Stomach (tissue), 9 donors: Measurements from ENCODE around the gene PI16. TPM values are rescaled to one million over a fixed set of nuclear protein-coding genes. Genes with fewer than 3 reads are reported as not detected.

ENCODE experiments used
- DNase-seq, 2 donors: peaks; one replicate each; pipeline versions ENCODE4 v3.0.0 to v3.0.0-alpha.2; 2013 to 2019
- H3K27ac ChIP-seq, 5 donors: fragments of 200-600 bp in 4 of 5; sonication (generic) in 4 of 5; one replicate each; pipeline ENCODE4 v1.5.1; 2013 to 2019; ENCODE audit warnings: mild to moderate bottlenecking in 1 of 5, moderate library complexity in 1 of 5
- H3K27me3 ChIP-seq, 3 donors: fragments of 200-600 bp; sonication (generic); one replicate each; pipeline ENCODE4 v1.5.1; 2017 to 2019; ENCODE audit warnings: mixed run types in 1 of 3
- H3K36me3 ChIP-seq, 4 donors: fragments of 200-600 bp; sonication (generic); 1 replicate in 3 of 4; 2 replicates in 1 of 4; pipeline ENCODE4 v1.5.1; 2016 to 2019
- H3K4me1 ChIP-seq, 4 donors: fragments of 200-600 bp; sonication (generic); one replicate each; pipeline ENCODE4 v1.5.1; 2016 to 2019
- H3K4me3 ChIP-seq, 4 donors: fragments of 200-600 bp; sonication (generic) in 3 of 4; one replicate each; pipeline ENCODE4 v1.5.1; 2016 to 2019; ENCODE audit warnings: mild to moderate bottlenecking in 1 of 4
- H3K9me3 ChIP-seq, 4 donors: fragments of 200-600 bp; sonication (generic); one replicate each; pipeline ENCODE4 v1.5.1; 2016 to 2019
- CTCF ChIP-seq, 7 experiments: fragments of 450-650 bp in 4 of 7; fragments of 200-600 bp in 3 of 7; sonication (generic) in 3 of 7; IDR thresholded peaks; one replicate each; pipeline ENCODE4 v1.5.1; 2016 to 2019; ENCODE audit warnings: antibody characterized with exemption in 7 of 7, control low read depth in 2 of 7, mild to moderate bottlenecking in 1 of 7
- EP300 ChIP-seq: sonication (generic); formaldehyde crosslinking; IDR thresholded peaks from one replicate; pipeline ENCODE4 v1.6.1; 2017; ENCODE audit warnings: antibody characterized with exemption
- POLR2A ChIP-seq, 4 donors: fragments of 450-650 bp; IDR thresholded peaks; one replicate each; pipeline ENCODE4 v1.6.1; 2016; ENCODE audit warnings: antibody characterized with exemption in 4 of 4, control low read depth in 2 of 4, mild to moderate bottlenecking in 1 of 4, moderate library complexity in 1 of 4
- POLR2AphosphoS5 ChIP-seq, 3 donors: sonication (generic); formaldehyde crosslinking; IDR thresholded peaks; one replicate each; pipeline ENCODE4 v1.6.1; 2016; ENCODE audit warnings: antibody characterized with exemption in 3 of 3
- WGBS, 5 donors: extraction: QIAGEN DNeasy Blood & Tissue Kit in 3 of 5; methylation state at CpG; one replicate each; pipeline versions ENCODE4 v1.1.5 to v1.1.7; 2013 to 2018; 5-methylcytosine and 5-hydroxymethylcytosine counted together
- intact Hi-C: fragments of 100-400 bp; cut with DNase I; formaldehyde crosslinking; loops from one replicate; pipeline ENCODE4 v1.15.1; 2023; ENCODE audit warnings: low total_unique reads
- polyA plus RNA-seq, 3 donors: library from polyadenylated mRNA; stranded (reverse); fragments of 200-250 nt; gene quantifications; one replicate each; pipeline ENCODE4 v1.2.3, GENCODE V29; 2013
- total RNA-seq, 5 donors: library from RNA; depleted of rRNA; stranded (reverse); fragments of >200 nt; gene quantifications; one replicate each; pipeline versions ENCODE4 v1.1.0 to v1.2.3, GENCODE V29; 2014 to 2016
- donor health status: healthy with polysubstance abuse.
- donor health status: Bipolar disorder and iron deficiency.
- donor health status: healthy.

The PI16 gene
- total and polyA plus RNA-seq, 8 donors, result 1.2 to 21.3 (median 3.0) TPM; not detected in 2

DNA sequence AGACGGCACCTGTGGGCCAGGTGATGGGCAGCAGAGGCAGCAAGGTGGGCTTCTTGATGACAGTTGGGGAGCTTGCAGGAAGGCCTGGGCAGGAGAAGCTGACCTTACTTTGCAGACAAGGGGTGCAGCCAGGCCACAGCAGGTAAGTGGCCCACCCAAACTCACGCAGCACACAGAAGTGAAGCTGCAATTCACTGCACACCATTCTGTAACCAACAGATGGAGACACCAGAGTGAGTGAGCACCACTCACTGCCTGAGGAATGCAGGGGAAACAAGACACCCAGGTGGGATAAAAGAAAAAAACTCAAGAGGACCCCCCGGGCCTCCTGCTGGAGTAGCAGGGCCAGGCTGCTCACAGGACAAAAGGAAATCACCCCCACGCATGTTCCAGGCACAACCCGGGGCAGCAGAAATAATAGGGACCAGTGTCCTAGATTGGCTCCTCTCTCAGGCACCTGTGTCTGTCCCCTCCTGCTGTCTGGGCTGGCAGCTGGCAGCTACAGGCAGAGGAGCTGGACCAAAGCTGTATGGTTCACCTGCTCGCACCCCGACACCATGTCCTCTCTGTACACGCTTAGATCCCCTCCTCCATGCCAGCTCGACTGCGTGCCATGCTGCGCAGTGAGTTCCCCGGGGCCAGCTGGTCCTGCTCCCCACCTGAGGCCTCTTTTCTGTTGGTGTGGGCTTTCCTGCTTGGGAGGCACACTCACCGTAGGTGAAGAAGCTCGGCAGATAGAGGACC lies 26.5 kb downstream of the PI16 start:
- peak overlapping the region in 1 of 5 donors; percentile 59 for H3K27ac ChIP-seq
- intact Hi-C loops, result no loop called here
- no peak for TF ChIP-seq POLR2AphosphoS5 (IDR thresholded peaks at IDR 0.05)
- no peak for TF ChIP-seq CTCF (IDR thresholded peaks at IDR 0.05)
- no peak for TF ChIP-seq POLR2A (IDR thresholded peaks at IDR 0.05)
- TF ChIP-seq EP300, result no peak

DNA sequence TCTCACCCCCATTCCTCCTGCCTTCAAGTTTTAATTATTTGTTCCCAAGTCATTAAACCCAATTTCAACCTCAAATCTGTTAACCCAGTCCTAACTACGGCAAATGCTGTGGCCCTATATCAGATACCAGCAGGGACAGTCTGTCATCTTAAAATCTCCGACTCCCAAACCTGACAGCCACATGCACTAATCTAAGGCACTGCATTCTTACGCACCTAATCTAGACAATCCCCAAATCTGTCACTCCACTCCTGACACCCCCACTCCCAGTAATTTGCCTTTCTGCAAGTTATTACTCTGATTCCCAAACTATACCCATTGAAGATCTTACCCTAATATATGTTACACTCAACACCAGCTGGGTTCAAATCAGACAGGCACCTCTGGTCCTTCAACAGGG lies 29.0 kb downstream of the PI16 start:
- TF ChIP-seq POLR2AphosphoS5 (IDR thresholded peaks at IDR 0.05) (no peak), EP300 (no peak), POLR2A (IDR thresholded peaks at IDR 0.05) (no peak), CTCF (IDR thresholded peaks at IDR 0.05) (no peak)
- Histone ChIP-seq H3K9me3 (no peaks in the 10 kb centered on the region), H3K4me3 (peak overlapping the region in 2 of 4 donors; percentile 6 to 91), H3K27ac (peak overlapping the region in 1 of 5 donors; percentile 99), H3K36me3 (peaks cover under 1 to 35% (median 17%) of the 10 kb centered on the region in 4 donors), H3K27me3 (no peaks in the 10 kb centered on the region), H3K4me1 (peaks cover 56 to 80% (median 69%) of the 10 kb centered on the region in 4 donors)
- intact Hi-C loops, result no loop called here
- WGBS, 5 donors, result 88 to 94% (median 92%) methylated on average over 3 of the region's 3 CpGs
- DNase-seq, result no peak

More for the DNA sequence above, 26.5 kb downstream of the PI16 start:
- Histone ChIP-seq H3K4me3 (no peak overlapping the region), H3K36me3 (peaks cover 25 to 60% (median 41%) of the 10 kb centered on the region in 4 donors), H3K9me3 (no peaks in the 10 kb centered on the region), H3K4me1 (peaks cover 46 to 71% (median 59%) of the 10 kb centered on the region in 4 donors), H3K27me3 (no peaks in the 10 kb centered on the region)
- DNase-seq, result no peak
- 64 to 77% (median 74%) methylated on average over 14 of the region's 14 CpGs for WGBS, 5 donors

DNA sequence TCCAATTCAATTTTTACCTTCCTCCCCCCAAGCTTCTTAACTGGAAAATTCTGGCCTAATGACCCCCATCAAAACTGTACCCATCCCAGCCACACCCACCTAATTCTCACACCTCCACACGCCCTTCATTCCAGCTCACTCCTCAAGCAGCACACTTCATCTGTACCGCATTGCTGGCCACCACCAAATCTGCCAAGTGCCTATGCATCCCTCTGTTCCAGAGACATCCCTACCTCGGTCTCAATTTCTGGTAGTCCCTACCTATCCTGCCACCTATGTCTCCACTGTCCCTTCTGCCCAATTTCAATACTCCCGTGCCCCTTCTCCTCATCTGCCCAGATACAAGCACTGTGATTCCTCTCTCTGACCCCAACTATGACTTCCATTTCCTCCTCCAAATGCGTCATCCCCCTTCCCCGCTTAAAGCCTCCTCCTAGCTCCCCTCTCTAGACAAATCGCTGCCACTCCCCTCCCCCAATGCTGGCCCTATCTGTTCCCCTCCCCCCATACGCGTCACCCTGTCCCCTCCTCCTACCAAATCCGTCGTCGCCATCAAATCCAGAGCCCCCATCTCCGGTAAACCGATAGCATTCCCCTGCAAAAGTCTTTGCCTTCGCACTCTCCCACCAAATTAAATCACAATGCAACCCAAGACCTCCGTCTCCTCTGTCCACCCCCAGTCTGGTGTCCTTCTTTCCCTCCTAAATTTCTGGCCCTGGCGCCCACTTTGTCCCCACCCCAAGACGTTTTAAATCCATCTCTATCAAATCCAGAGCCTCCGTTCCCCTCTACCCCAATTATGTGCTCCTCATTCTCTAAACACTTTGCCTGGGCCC lies 30.3 kb downstream of the PI16 start:
- peak in 1 of 2 donors; percentile 88 for DNase-seq
- Histone ChIP-seq H3K27ac (peak overlapping the region; percentile 97 to 99 (median 99)), H3K36me3 (peaks cover 0 to 25% (median 13%) of the 10 kb centered on the region in 4 donors), H3K4me3 (peak overlapping the region; percentile 91 to 100 (median 94)), H3K4me1 (peaks cover 46 to 67% (median 58%) of the 10 kb centered on the region in 4 donors), H3K27me3 (no peaks in the 10 kb centered on the region), H3K9me3 (no peaks in the 10 kb centered on the region)
- TF ChIP-seq EP300 (no peak), POLR2AphosphoS5 (IDR thresholded peaks at IDR 0.05) (no peak)
- intact Hi-C loops, result no loop called here
- 5 to 8% (median 5%) methylated on average over 19 of the region's 19 CpGs for WGBS, 5 donors

DNA sequence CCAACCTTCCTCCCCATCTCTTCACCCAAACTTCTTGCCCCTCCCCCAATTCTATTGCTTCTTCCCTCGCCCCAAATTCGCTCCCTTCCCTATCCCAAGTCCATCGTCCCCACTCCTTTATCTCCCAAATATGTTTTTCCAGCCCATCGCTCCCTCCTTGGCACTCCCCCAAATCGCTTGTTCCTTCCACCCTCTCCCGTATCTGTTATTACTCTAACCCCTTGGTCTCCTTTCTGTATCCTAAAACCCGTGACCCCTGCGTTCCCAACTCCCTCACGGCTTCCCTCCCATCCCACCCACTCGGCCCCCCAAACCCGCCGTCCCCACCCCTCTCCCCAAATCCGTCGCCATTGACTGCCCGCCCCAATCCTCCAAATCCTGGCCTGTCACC lies 30.9 kb downstream of the PI16 start:
- no peak for TF ChIP-seq CTCF (IDR thresholded peaks at IDR 0.05)
- TF ChIP-seq EP300, result no peak
- no peak for TF ChIP-seq POLR2A (IDR thresholded peaks at IDR 0.05)
- Histone ChIP-seq H3K9me3 (no peaks in the 10 kb centered on the region), H3K27me3 (no peaks in the 10 kb centered on the region), H3K27ac (peak overlapping the region; percentile 97 to 99 (median 99)), H3K4me1 (peaks cover 40 to 61% (median 54%) of the 10 kb centered on the region in 4 donors), H3K36me3 (peaks cover 0 to 20% (median 13%) of the 10 kb centered on the region in 4 donors), H3K4me3 (peak overlapping the region; percentile 91 to 100 (median 94))
- intact Hi-C loops, result no loop called here
- DNase-seq, result peak in 1 of 2 donors; percentile 51
- WGBS, 5 donors, result 0 to 1% (median 0%) methylated on average over 15 of the region's 15 CpGs
